Mucosa of descending colon (tissue), 3 donors: Measurements from ENCODE around the gene ZNF44. TPM values are rescaled to one million over a fixed set of nuclear protein-coding genes. Genes with fewer than 3 reads are reported as not detected.

Source experiments
- ATAC-seq: fragments of 200-7000 bp; cut with Tn5 transposase; one replicate; pipeline ENCODE4 v1.9.1; 2020; ENCODE audit warnings: mild to moderate bottlenecking, moderate library complexity
- DNase-seq, 3 donors: peaks; one replicate each; pipeline ENCODE4 v3.0.0-alpha.2; 2020
- H3K36me3 ChIP-seq: fragments of 200-600 bp; one replicate; pipeline ENCODE4 v1.8.0; 2021; ENCODE audit warnings: low read depth, mild to moderate bottlenecking
- H3K4me1 ChIP-seq: fragments of 200-600 bp; one replicate; pipeline ENCODE4 v1.8.0; 2021; ENCODE audit warnings: low read depth, mild to moderate bottlenecking
- H3K4me3 ChIP-seq: fragments of 200-600 bp; one replicate; pipeline ENCODE4 v1.8.0; 2021; ENCODE audit warnings: mild to moderate bottlenecking
- H3K9me3 ChIP-seq: fragments of 200-600 bp; one replicate; pipeline ENCODE4 v1.8.0; 2021; ENCODE audit warnings: mild to moderate bottlenecking
- CTCF ChIP-seq: fragments of 200-600 bp; IDR thresholded peaks from one replicate; pipeline ENCODE4 v1.8.0; 2022; ENCODE audit warnings: antibody characterized with exemption, mild to moderate bottlenecking
- intact Hi-C, 2 donors: fragments of 100-400 bp; cut with DNase I in 1 of 2; cut with micrococcal nuclease in 1 of 2; formaldehyde crosslinking; loops; one replicate each; pipeline versions ENCODE4 v1.11.0 to v1.11.1; 2022; cut with DNase I, micrococcal nuclease
- total RNA-seq, 3 donors: library from RNA; stranded (reverse); fragmentation: NEBNext Ultra II Directional in 2 of 3; extraction: Animal tissue kit (Norgen Biotek cat#: 25700) in 2 of 3; gene quantifications; one replicate each; pipeline versions ENCODE4 v1.2.1 to v1.2.4, GENCODE V29; 2021 to 2023
- donor health status: DM: no; HTN: no; CAD: no; lungs with moderate emphysema.
- donor health status: DM: no; HTN: no; CAD: no.
- donor health status: DM: no; HTN: yes; CAD: no.

The ZNF44 gene
- total RNA-seq, 3 donors from 2014 or later = 17.8 to 22.8 (median 21.7) TPM

- Histone ChIP-seq H3K4me1 (no peaks in the 10 kb centered on the region), H3K9me3 (peaks cover 7% of the 10 kb centered on the region), H3K36me3 (no peaks in the 10 kb centered on the region), H3K4me3 (no peak overlapping the region)
- ATAC-seq = no peak
- no peak for TF ChIP-seq CTCF
- DNase-seq = no peak
- intact Hi-C loops = no loop called here
Measured at GRCh38 chr19:12237143-12237839, 57.4 kb downstream of the ZNF44 start.

GRCh38 chr19:12232961-12233360 is 61.7 kb downstream of the ZNF44 start:
- H3K9me3 ChIP-seq = peaks cover 12% of the 10 kb centered on the region
- no peaks in the 10 kb centered on the region for H3K36me3 ChIP-seq
- no peak overlapping the region for H3K4me3 ChIP-seq
- ATAC-seq = no peak
- no peak for DNase-seq
- no peaks in the 10 kb centered on the region for H3K4me1 ChIP-seq
- TF ChIP-seq CTCF = no peak
- intact Hi-C loops = no loop called here

GRCh38 chr19:12230751-12231733 is 63.6 kb downstream of the ZNF44 start:
- no peak for DNase-seq
- no peak for ATAC-seq
- Histone ChIP-seq H3K4me1 (no peaks in the 10 kb centered on the region), H3K9me3 (peaks cover 12% of the 10 kb centered on the region), H3K36me3 (no peaks in the 10 kb centered on the region), H3K4me3 (no peak overlapping the region)
- TF ChIP-seq CTCF = no peak
- intact Hi-C loops = no loop called here

GRCh38 chr19:12229990-12230389 is 64.7 kb downstream of the ZNF44 start:
- no peak overlapping the region for H3K4me3 ChIP-seq
- no peak for DNase-seq
- no peak for TF ChIP-seq CTCF
- no peaks in the 10 kb centered on the region for H3K36me3 ChIP-seq
- intact Hi-C loops = no loop called here
- H3K4me1 ChIP-seq = no peaks in the 10 kb centered on the region
- ATAC-seq = no peak
- H3K9me3 ChIP-seq = peaks cover 12% of the 10 kb centered on the region

- H3K4me3 ChIP-seq = no peak overlapping the region
- intact Hi-C loops = no loop called here
- peaks cover 11% of the 10 kb centered on the region for H3K9me3 ChIP-seq
- ATAC-seq (no peak), DNase-seq (no peak)
- no peaks in the 10 kb centered on the region for H3K4me1 ChIP-seq
- no peaks in the 10 kb centered on the region for H3K36me3 ChIP-seq
- TF ChIP-seq CTCF = no peak
Measured at GRCh38 chr19:12224676-12225075, 70.0 kb downstream of the ZNF44 start.
